Fibroblast of peridontal ligament (primary cell): Measurements from ENCODE around the gene BOD1.
"Not testable (repeated sequence)": the region's sequence is repeated elsewhere in the genome, so short reads cannot be mapped to it uniquely, and the experiment has no call there.

Experiments used
- DNase-seq: peaks from one replicate; pipeline ENCODE4 v3.0.0-alpha.2; 2010; ENCODE audit errors: extremely low read depth

The BOD1 gene

GRCh38 chr5:173615884-173616576 is 420 bp downstream of the BOD1 start:
- DNase-seq: peak; percentile 80

GRCh38 chr5:173614591-173614990 is 1.9 kb downstream of the BOD1 start:
- DNase-seq: no peak

- no peak for DNase-seq
Observed at GRCh38 chr5:173613433-173614159, 2.9 kb downstream of the BOD1 start.

GRCh38 chr5:173612948-173613347 is 3.5 kb downstream of the BOD1 start:
- DNase-seq: peak; percentile 58

- no peak for DNase-seq
Observed at GRCh38 chr5:173611706-173612105, 4.7 kb downstream of the BOD1 start.

- DNase-seq: no peak
Observed at GRCh38 chr5:173604141-173604540, 12.3 kb downstream of the BOD1 start.

GRCh38 chr5:173602423-173602822 is 14.0 kb downstream of the BOD1 start:
- DNase-seq: peak; percentile 86

GRCh38 chr5:173598686-173599085 is 17.8 kb downstream of the BOD1 start:
- DNase-seq: no peak

GRCh38 chr5:173597304-173597703 is 19.1 kb downstream of the BOD1 start:
- DNase-seq: no peak

- no peak for DNase-seq
Observed at GRCh38 chr5:173595841-173596240, 20.6 kb downstream of the BOD1 start.

- no peak for DNase-seq
Observed at GRCh38 chr5:173594061-173594460, 22.4 kb downstream of the BOD1 start.

- no peak for DNase-seq
Observed at GRCh38 chr5:173592050-173592669, 24.3 kb downstream of the BOD1 start.

- DNase-seq: no peak
Observed at GRCh38 chr5:173591056-173591514, 25.4 kb downstream of the BOD1 start.

- no peak for DNase-seq
Observed at GRCh38 chr5:173590436-173591055, 25.9 kb downstream of the BOD1 start.

- not testable (repeated sequence) for DNase-seq
Observed at GRCh38 chr5:173586133-173586532, 30.3 kb downstream of the BOD1 start.

GRCh38 chr5:173583346-173583745 is 33.1 kb downstream of the BOD1 start:
- DNase-seq: no peak

- peak; percentile 52 for DNase-seq
Observed at GRCh38 chr5:173582216-173583111, 34.0 kb downstream of the BOD1 start.

- DNase-seq: no peak
Observed at GRCh38 chr5:173581408-173582215, 34.8 kb downstream of the BOD1 start.

GRCh38 chr5:173578947-173579615 is 37.4 kb downstream of the BOD1 start:
- DNase-seq: no peak

- no peak for DNase-seq
Observed at GRCh38 chr5:173577817-173578216, 38.6 kb downstream of the BOD1 start.
